ENCODE data around the gene SPRED3.
"Not testable (repeated sequence)": the region's sequence is repeated elsewhere in the genome, so short reads cannot be mapped to it uniquely, and the experiment has no call there.

The SPRED3 gene

DNA sequence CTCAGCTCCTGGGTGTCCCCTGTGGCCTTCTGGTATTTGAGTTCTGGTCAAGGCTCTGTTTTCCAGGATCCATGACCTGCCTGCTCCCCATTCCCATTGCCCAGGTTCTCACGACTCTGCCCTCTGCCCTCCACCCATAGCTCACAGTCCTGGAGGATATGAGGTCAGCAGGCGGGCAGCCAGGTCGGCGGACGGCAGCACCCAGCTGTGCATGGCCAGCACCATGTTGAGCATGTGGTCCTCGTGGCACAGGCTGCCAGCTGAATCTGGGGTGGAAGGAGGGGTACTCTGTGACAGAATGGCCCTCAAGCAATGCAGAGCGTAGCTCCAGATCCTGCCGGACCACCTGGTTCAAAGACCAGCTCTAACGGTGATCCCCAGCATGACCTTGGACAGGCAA, 32.4 kb downstream of the SPRED3 start:
- DNase-seq (ENCODE audit: low read depth): no peak

DNA sequence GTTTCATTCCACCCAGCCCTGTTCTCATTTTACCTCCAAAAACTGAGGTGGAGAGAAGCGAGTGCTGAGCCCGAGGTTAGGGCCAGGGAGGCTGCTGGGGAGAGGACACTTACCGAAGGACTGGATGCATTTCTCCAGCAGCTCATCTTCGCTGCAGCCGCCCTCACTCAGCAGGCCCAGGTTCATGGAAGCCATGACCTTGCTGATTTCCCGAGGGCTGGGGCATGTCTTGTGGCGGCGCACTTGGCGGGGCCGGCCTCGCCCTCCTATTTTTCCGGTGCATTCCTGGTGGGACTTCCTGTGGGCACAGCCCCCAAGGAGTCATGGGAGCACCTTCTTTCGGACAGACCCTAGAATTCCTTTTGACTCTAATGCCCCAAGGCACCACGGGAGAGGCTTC, 33.4 kb downstream of the SPRED3 start:
- DNase-seq (ENCODE audit: low read depth): no peak

DNA sequence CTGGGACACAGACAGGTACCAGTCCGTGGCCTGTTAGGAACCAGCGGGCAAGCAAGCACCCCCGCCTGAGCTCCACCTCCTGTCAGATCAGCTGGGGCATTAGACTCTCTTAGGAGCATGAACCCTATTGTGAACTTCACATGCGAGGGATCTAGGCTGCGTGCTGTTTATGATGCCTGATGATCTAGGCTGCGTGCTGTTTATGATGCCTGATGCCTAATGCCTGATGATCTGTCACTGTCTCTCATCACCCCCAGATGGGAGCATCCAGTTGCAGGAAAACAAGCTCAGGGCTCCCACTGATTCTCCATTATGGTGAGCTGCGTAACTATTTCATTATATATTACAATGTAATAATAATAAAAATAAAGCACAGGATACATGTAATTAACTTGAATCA, 33.9 kb downstream of the SPRED3 start:
- DNase-seq (ENCODE audit: low read depth): no peak

DNA sequence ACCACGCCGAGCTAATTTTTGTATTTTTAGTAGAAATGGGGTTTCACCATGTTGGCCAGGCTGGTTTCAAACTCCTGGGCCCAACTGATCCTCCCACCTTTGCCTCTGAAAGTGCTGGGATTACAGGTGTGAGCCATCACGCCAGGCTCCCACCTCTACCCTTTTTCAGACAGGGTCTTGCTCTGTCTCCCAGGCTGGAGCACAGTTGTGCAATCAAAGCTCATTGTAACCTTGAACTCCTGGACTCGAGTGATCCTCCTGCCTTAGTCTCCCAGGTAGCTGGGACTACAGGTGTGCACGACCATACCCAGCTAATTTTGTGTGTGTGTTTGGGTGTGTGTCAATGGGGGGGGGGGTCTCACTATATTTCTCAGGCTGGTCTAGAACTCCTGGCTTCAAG, 35.8 kb downstream of the SPRED3 start:
- DNase-seq (ENCODE audit: low read depth): no peak

DNA sequence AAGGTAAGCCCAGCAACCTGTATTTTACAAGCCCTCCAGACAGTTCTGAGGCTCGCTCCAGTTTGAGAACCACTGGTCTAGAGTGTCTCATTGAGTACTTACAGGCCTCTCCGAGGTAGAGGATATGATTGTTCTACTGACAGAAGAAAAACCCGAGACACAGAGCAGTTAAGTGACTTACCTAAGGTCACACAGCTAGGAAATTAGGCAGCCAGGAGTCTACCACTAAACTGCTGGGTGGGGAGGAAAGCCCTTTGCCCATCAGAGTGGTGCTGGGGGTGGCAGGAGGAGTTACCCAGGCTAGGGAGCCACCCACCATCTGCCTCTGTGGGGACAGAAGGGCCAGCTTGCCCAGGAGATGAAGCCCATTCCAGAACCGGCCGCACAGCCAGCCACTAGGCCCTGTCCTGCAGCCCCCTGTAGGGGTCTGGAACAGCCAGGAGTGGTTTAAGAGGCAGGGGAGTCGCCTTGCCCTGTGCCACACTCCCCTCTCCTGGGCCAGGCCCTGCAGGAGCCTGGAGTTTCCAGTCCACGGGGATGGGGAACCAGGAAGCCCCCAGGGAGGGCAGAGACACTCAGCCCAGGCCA, 36.8 kb downstream of the SPRED3 start:
- DNase-seq (ENCODE audit: low read depth): no peak

DNA sequence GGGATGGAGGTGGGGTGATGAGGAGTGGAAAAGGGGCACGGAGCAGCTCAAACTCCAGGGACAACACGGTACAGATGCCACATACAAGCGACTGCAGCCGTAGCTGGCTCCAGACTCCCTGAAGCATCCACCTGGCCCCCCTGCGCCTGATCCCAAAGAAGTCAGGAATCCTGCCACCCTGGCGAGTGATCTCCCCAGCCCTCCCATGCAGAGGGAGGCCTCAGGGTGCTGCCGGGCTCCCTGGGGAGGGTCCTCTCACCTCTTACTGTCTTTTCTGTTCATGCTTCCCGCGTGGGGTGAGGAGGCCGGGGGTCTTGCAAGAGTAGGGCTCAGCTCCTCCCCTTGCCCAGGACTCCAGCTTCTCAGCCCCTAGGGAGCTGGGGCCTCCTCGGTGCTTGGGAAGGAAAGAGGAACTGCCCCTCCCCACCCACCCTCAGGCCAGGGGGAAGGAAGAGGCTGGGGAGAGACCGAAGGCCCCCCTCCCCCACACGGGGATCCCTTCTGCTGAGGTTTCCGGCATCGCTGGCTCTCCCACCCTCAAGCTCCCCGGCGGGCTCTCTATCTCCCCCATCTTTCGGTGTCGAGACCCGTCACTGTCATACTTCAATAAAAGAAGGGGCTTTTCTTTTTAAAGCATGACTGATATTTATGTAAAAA, 37.4 kb downstream of the SPRED3 start, which contains the start of gene RASGRP4:
Gene RASGRP4 (minus strand): TSS at position 410 of the 657 bp plus-strand sequence. CDS start 128 bp downstream, at position 282.
- no peak for DNase-seq (ENCODE audit: low read depth)

DNA sequence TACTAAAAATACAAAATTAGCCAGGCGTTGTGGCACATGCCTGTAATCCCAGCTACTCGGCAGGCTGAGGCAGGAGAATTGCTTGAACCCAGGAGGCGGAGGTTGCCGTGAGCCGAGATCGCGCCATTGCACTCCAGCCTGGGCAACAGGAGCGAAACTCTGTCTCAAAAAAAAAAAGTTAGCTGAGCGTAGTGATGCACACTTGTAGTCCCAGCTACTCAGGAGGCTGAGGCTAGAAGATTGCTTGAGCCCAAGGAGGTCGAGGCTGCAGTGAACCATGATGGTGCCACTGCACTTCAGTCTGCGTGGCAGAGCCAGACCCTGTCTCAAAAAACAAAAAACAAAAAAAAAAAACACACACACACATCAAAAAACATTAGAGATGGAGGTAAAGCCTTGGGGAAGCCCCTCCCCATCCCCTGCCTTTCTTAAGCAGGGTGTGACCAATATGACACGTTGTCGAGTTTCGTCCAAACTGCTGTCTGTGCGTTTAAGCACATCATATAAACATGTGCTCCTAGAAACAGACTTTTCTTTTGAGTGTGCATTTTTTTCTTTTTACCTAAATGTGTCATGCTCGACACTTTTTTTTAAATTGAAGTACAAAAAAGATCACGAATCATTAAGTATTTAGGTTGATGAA, 38.7 kb downstream of the SPRED3 start:
- DNase-seq (ENCODE audit: low read depth): not testable (repeated sequence)

DNA sequence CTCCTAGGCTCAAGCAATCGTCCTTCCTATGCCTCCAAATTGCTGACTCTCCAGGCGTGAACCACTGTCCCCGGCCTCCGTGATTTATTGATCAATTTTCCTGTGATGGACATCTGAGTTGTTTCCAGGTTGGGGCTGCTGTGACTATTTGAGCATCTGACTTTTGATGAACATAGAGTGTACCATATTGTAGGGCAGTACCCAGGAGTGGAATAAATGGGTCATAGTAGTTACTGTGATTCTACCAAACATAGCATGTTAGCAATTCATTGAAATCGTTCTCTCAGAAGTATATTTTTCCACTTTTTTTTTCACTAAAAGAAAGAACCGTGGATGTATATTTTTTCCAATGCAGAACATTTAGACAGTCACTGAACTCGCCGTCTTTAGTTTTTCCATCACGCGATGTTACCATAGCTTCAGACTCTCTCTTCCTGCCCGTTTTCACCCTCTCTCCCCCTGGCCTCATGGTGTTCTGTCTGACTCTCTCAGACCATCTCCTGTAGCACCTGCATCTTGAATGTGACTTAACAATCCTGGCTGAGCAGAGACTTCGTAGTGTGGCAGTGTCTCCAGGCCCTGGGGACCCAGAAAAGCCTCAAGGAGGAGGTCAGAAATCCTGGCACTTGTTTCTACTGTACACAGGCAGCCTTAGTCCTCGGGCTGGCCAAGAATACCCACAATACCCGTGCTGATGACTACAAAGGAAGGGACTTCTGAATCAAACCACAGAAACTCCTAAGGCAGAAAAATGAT, 40.7 kb downstream of the SPRED3 start:
- DNase-seq (ENCODE audit: low read depth): no peak

DNA sequence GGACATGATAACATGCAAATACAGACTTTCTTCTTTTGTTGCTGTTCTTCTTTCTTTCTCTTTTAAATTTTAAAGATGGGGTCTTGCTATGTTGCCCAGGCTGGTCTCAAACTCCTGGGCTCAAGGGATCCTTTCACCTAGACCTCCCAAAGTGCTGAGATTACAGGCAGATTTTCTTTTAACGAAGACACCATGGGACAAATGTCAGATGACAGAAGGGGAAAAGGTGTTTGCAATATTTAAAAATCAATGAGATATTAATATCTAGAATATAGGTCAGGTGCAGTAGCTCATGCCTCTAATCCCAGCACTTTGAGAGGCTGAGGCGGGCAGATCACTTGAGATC, 41.3 kb downstream of the SPRED3 start:
- DNase-seq (ENCODE audit: low read depth): no peak

DNA sequence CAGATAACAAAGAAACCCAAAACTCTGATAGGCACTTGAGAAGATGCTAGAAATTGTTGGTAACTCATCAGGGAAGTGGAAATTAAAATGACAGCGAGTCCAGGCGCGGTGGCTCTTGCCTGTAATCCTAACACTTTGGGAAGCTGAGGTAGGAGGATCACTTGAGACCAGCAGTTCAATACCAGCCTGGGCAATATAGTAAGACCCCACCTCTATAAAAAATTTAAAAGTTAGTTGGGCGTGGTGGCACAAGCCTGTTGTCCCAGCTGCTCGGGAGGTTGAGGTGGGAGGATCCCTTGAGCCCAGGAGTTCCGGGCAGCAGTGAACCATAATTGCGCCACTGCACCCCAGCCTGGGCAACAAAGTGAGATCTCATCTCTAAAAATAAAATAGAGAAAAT, 42.4 kb downstream of the SPRED3 start:
- DNase-seq (ENCODE audit: low read depth): no peak

DNA sequence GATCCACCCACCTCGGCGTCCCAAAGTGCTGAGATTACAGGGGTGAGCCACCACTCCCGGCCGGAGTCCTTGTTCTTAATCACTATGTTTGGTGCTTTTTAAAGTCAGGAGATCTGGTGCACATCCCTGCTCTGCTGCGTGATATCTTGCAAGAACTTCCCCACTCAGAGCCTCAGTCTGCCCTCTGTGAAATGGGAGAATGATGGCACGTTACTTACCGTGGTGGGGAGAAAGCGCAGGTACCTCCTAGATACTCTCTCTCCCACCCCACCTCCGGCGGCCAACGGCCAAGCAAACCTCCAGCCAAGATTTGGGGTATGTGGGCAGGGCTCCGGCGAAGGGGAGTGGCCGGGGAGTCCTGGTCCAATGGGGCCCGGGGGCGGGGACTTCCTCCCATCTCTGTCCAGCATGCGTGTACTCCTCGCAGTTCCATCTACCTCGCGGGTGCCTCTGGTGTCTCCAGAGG, 44.8 kb downstream of the SPRED3 start, which contains the start of gene RYR1:
Gene RYR1 (plus strand): TSS at position 424 of the 466 bp plus-strand sequence. CDS start 139 bp downstream, outside the sequence.
- DNase-seq (ENCODE audit: low read depth): no peak

DNA sequence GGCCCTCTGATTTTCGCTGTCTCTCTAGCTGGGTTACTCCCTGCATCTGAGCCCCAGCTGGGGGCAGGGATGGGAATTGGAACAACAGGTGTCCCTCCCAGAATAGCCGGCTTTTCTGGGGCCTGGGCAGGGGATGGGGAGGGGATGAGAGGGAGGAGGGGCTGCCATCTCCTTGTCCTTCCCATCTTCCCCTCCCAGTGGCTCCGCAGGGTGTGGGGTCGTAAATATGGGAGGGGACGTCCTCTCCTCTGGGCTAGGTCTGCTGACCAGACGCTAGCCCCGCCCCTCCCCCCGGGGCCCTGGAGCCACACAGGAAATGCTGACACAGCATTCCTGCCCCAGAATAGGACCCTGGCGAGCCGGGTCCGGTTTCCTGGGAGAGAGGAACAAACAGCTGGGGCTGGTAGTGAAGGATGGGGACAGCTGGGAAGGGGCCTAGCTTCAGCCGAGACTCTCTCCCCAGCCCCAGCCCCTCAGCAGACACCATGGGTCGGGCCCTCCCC, 46.1 kb downstream of the SPRED3 start:
- no peak for DNase-seq (ENCODE audit: low read depth)

DNA sequence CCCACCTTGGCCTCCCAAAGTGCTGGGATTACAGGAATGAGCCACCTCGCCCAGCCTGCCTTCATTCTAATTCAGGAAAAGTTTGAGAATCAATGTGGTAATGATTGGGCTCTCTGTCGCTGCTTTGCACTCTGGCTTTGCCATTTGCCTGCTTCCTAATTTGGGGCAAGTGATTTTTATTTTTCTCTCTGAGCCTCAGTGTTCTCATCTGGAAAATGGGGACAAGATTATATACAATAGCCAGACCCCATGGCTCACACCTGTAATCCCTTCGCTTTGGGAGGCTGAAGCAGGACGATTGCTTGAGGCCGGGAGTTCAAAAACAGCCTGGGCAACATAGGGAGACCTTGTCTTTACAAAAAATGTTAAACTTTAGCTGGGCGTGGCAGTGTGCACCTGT, 48.8 kb downstream of the SPRED3 start:
- DNase-seq (ENCODE audit: low read depth): no peak

DNA sequence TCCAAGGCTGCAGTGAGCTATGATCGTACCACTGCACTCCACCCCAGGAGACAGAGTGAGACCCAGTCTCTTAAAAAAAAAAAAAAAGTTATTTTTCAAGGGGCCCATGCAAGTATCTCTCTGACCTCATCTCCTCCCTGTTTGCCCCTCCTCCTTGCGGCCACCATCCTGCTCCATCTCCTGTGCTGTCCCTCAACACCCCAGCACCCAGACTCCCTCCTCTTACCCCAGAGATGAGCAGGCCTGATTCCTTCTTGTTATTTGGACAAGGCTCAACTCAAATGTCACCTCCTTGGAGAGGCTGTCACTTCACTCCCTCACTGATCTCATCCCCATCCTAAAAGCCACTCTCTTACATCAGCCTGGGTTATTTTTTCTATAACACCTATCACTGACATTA, 49.4 kb downstream of the SPRED3 start:
- DNase-seq (ENCODE audit: low read depth): no peak

DNA sequence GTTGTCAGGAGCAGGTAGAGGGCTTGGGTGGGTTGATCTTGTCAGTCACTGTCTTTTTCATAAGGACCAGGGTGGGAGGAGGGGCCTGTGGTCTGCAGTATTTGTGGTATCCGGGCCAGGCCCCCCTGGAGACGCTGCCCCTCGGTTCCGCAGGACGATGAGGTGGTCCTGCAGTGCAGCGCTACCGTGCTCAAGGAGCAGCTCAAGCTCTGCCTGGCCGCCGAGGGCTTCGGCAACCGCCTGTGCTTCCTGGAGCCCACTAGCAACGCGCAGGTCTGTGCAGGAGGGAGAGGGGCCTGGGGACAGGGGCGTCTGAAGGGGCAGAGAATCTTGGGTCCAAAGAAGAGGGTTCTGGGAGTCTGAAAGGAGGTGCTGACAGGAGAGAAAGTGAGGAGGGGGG, 52.1 kb downstream of the SPRED3 start:
- no peak for DNase-seq (ENCODE audit: low read depth)

DNA sequence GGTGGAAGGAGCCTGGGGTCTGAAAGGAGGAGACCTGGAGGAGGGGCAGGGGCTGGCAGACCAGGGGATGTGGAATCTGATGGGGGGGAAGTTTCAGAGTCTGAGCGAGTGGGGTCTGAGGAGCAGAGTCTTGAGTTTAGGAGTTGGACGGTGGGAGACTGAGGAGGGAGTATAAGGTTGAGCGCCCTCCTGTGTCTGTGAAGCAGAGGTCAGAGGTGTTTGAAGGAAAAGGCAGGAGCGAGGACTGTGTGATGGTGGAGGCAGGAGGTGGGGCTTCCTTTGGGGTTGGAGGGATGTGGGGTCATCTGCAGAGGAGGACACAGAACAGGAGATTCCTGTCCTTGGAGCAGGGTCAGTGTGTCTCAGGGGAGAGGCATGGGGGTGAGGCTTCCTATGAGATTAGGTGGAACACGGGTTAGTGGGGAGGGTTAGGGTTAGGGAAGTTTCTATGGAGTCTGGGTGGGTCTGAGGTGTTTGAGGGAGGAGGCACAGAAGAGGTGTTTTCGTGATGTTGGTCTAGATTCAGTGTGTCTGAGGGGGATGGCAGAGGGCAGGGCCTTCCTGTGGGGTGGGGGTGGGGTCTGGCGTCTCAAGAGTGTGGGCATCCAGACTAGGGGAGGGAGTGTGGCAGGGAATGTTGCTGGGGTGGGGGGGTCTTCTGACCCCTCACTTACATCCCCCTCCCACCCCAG, 53.3 kb downstream of the SPRED3 start:
- peak; percentile 10 for DNase-seq (ENCODE audit: low read depth)

DNA sequence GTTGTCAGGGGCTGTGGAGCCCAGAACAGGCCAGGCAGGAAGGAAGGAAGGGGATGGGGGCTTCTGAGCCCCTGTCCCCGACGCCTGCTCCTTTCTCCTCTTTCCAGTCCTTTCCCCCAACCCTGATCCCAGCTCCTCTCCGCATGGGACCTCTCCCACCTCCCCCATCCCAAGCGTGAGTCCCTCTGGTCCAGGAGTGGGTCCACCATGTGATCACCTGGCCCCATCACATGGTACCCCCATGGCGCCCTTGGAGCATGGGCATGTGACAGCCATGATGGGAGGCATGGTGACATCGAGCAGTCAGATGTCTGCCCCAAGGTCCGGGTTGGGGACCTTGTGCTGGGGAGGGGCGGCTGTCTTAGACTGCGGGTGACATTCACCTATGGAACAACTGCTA, 54.2 kb downstream of the SPRED3 start:
- no peak for DNase-seq (ENCODE audit: low read depth)

DNA sequence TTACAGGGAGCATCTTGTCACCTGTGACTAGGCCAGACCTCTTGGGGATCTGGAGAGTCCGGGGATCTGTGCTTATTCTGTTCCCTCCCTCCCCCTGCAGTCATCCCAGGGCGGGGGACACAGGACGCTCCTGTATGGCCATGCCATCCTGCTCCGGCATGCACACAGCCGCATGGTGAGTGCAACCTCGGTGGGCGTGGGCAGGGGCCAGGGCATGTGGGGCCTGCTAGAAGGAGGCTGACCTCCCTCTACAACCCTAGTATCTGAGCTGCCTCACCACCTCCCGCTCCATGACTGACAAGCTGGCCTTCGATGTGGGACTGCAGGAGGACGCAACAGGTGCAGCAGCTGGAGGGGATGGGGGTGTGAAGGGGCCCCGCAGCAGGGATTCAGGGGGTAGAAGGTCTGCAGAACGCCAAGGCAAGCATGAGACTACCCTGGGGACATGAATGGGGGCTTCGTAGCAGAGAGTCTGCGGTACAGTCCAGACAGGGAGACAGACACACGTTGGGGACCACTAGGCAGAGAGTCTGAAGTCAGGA, 55.0 kb downstream of the SPRED3 start:
- no peak for DNase-seq (ENCODE audit: low read depth)

DNA sequence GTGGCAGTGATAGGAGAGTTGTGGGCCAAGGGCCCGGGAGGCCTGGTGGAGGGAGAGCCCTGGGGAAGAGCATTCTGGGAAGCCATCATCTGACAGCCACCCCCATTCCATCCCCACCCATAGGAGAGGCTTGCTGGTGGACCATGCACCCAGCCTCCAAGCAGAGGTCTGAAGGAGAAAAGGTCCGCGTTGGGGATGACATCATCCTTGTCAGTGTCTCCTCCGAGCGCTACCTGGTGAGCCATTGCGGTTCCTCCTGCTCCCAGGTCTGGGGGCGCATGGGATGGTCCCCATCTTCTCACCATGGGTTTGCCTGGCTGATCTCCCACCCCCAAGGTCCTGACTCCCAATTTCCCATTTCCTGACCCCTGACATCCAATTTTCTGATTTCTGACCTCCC, 55.5 kb downstream of the SPRED3 start:
- no peak for DNase-seq (ENCODE audit: low read depth)

DNA sequence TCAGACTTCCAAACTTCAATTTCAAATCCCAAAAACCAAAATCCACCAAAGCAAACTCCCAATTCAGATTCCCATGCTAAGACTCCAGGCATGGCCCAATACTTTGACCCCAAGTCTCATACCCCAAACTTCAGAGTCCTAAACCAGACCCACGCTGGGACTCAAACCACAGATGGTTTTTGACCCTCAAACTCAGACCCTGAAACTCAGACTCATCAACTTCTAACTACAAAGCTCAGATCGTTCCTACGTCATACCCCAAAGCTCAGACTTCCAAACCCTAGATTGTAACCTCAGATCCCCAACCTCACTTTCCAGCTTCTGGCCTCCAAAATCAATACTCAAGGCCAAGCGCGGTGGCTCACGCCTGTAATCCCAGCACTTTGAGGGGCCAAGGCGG, 56.9 kb downstream of the SPRED3 start:
- DNase-seq (ENCODE audit: low read depth): no peak

DNA sequence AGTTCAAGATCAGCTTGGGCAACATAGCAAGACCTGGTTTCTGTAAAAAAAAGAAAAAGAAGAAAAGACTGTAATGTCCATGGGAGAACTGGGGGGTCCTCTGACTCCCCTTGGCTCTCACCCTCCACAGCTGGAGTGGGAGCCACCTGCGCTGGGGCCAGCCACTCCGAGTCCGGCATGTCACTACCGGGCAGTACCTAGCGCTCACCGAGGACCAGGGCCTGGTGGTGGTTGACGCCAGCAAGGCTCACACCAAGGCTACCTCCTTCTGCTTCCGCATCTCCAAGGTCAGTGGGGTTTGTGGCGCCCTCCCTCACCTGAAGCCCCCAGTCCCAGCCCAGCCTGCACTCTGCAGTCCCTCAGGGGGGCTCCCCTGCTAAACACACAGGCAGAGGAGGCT, 59.7 kb downstream of the SPRED3 start:
- no peak for DNase-seq (ENCODE audit: low read depth)

All from amniotic epithelial cell (primary cell).